GM23338 (cell line): ENCODE results near the gene LIPA.

ENCODE experiments used
- CREB1 ChIP-seq: fragments of 250-450 bp; sonication (Bioruptor Pico); IDR thresholded peaks from 2 replicates; pipeline ENCODE4 v1.5.0; 2020; ENCODE audit warnings: low read depth, mild to moderate bottlenecking, moderate library complexity
- EZH2 ChIP-seq: fragments of 200-600 bp; sonication (generic); IDR thresholded peaks from one replicate; pipeline ENCODE4 v1.8.0; 2017; ENCODE audit warnings: antibody characterized with exemption, mild to moderate bottlenecking, low read depth; ENCODE audit not compliant: unreplicated experiment
- EZH2phosphoT487 ChIP-seq: fragments of 200-600 bp; sonication (generic); IDR thresholded peaks from one replicate; pipeline ENCODE4 v1.8.1; 2018; ENCODE audit warnings: antibody characterized with exemption; ENCODE audit not compliant: unreplicated experiment
- JUNB ChIP-seq: IDR thresholded peaks from one replicate; pipeline ENCODE4 v1.6.1; 2016; ENCODE audit warnings: antibody characterized with exemption; ENCODE audit not compliant: unreplicated experiment
- POLR2AphosphoS5 ChIP-seq: IDR thresholded peaks from 2 replicates; pipeline ENCODE4 v1.6.1; 2016; ENCODE audit warnings: antibody characterized with exemption, low read depth
- TF ChIP-seq, protein P1 (sequence below), 2 experiments: fragments of 200-600 bp in 1 of 2; sonication (generic) in 1 of 2; conservative IDR thresholded peaks; 2 replicates each; pipeline versions ENCODE4 v1.5.1 to v1.6.1; 2016 to 2017; ENCODE audit warnings: antibody characterized with exemption in 2 of 2, low read depth in 2 of 2, mild to moderate bottlenecking in 2 of 2, moderate library complexity in 1 of 2
- TF ChIP-seq, protein P2 (sequence below): IDR thresholded peaks from one replicate; pipeline ENCODE4 v1.6.1; 2018; ENCODE audit warnings: antibody characterized with exemption; ENCODE audit not compliant: unreplicated experiment
- TF ChIP-seq, protein P3 (sequence below): fragments of 250-450 bp; sonication (Bioruptor Pico); IDR thresholded peaks from 2 replicates; pipeline ENCODE4 v1.5.0; 2020; ENCODE audit warnings: mild to moderate bottlenecking, moderate library complexity

DNA sequence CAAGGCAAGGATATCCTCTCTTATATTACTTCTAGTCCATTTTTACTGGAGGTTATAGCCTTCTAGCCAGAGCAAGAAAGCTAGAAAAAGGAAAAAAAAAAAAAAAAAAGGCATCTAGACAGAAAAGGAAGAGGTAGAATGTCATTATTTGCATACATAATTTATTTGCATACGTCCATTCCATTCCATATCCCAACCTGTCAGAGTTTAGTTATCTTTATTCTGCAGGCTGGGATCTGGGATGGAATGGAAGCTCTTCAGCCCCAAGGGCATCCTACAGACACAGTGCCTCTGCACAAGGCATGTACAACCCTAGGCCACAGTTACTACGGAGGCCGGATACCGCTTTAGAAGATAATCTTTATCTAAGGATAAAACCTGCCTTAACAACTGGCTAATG lies 54.1 kb downstream of the LIPA start:
- TF ChIP-seq, protein P1, sequence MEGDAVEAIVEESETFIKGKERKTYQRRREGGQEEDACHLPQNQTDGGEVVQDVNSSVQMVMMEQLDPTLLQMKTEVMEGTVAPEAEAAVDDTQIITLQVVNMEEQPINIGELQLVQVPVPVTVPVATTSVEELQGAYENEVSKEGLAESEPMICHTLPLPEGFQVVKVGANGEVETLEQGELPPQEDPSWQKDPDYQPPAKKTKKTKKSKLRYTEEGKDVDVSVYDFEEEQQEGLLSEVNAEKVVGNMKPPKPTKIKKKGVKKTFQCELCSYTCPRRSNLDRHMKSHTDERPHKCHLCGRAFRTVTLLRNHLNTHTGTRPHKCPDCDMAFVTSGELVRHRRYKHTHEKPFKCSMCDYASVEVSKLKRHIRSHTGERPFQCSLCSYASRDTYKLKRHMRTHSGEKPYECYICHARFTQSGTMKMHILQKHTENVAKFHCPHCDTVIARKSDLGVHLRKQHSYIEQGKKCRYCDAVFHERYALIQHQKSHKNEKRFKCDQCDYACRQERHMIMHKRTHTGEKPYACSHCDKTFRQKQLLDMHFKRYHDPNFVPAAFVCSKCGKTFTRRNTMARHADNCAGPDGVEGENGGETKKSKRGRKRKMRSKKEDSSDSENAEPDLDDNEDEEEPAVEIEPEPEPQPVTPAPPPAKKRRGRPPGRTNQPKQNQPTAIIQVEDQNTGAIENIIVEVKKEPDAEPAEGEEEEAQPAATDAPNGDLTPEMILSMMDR (conservative IDR thresholded peaks at IDR 0.05; ENCODE audit: low read depth in 2 of 2) = no peak
- no peak for TF ChIP-seq EZH2
- no peak for TF ChIP-seq CREB1 (CRISPR knock-in tag)
- no peak for TF ChIP-seq JUNB
- TF ChIP-seq EZH2phosphoT487 = no peak
- TF ChIP-seq, protein P2, sequence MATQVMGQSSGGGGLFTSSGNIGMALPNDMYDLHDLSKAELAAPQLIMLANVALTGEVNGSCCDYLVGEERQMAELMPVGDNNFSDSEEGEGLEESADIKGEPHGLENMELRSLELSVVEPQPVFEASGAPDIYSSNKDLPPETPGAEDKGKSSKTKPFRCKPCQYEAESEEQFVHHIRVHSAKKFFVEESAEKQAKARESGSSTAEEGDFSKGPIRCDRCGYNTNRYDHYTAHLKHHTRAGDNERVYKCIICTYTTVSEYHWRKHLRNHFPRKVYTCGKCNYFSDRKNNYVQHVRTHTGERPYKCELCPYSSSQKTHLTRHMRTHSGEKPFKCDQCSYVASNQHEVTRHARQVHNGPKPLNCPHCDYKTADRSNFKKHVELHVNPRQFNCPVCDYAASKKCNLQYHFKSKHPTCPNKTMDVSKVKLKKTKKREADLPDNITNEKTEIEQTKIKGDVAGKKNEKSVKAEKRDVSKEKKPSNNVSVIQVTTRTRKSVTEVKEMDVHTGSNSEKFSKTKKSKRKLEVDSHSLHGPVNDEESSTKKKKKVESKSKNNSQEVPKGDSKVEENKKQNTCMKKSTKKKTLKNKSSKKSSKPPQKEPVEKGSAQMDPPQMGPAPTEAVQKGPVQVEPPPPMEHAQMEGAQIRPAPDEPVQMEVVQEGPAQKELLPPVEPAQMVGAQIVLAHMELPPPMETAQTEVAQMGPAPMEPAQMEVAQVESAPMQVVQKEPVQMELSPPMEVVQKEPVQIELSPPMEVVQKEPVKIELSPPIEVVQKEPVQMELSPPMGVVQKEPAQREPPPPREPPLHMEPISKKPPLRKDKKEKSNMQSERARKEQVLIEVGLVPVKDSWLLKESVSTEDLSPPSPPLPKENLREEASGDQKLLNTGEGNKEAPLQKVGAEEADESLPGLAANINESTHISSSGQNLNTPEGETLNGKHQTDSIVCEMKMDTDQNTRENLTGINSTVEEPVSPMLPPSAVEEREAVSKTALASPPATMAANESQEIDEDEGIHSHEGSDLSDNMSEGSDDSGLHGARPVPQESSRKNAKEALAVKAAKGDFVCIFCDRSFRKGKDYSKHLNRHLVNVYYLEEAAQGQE = no peak
- no peak for TF ChIP-seq POLR2AphosphoS5
- TF ChIP-seq, protein P3, sequence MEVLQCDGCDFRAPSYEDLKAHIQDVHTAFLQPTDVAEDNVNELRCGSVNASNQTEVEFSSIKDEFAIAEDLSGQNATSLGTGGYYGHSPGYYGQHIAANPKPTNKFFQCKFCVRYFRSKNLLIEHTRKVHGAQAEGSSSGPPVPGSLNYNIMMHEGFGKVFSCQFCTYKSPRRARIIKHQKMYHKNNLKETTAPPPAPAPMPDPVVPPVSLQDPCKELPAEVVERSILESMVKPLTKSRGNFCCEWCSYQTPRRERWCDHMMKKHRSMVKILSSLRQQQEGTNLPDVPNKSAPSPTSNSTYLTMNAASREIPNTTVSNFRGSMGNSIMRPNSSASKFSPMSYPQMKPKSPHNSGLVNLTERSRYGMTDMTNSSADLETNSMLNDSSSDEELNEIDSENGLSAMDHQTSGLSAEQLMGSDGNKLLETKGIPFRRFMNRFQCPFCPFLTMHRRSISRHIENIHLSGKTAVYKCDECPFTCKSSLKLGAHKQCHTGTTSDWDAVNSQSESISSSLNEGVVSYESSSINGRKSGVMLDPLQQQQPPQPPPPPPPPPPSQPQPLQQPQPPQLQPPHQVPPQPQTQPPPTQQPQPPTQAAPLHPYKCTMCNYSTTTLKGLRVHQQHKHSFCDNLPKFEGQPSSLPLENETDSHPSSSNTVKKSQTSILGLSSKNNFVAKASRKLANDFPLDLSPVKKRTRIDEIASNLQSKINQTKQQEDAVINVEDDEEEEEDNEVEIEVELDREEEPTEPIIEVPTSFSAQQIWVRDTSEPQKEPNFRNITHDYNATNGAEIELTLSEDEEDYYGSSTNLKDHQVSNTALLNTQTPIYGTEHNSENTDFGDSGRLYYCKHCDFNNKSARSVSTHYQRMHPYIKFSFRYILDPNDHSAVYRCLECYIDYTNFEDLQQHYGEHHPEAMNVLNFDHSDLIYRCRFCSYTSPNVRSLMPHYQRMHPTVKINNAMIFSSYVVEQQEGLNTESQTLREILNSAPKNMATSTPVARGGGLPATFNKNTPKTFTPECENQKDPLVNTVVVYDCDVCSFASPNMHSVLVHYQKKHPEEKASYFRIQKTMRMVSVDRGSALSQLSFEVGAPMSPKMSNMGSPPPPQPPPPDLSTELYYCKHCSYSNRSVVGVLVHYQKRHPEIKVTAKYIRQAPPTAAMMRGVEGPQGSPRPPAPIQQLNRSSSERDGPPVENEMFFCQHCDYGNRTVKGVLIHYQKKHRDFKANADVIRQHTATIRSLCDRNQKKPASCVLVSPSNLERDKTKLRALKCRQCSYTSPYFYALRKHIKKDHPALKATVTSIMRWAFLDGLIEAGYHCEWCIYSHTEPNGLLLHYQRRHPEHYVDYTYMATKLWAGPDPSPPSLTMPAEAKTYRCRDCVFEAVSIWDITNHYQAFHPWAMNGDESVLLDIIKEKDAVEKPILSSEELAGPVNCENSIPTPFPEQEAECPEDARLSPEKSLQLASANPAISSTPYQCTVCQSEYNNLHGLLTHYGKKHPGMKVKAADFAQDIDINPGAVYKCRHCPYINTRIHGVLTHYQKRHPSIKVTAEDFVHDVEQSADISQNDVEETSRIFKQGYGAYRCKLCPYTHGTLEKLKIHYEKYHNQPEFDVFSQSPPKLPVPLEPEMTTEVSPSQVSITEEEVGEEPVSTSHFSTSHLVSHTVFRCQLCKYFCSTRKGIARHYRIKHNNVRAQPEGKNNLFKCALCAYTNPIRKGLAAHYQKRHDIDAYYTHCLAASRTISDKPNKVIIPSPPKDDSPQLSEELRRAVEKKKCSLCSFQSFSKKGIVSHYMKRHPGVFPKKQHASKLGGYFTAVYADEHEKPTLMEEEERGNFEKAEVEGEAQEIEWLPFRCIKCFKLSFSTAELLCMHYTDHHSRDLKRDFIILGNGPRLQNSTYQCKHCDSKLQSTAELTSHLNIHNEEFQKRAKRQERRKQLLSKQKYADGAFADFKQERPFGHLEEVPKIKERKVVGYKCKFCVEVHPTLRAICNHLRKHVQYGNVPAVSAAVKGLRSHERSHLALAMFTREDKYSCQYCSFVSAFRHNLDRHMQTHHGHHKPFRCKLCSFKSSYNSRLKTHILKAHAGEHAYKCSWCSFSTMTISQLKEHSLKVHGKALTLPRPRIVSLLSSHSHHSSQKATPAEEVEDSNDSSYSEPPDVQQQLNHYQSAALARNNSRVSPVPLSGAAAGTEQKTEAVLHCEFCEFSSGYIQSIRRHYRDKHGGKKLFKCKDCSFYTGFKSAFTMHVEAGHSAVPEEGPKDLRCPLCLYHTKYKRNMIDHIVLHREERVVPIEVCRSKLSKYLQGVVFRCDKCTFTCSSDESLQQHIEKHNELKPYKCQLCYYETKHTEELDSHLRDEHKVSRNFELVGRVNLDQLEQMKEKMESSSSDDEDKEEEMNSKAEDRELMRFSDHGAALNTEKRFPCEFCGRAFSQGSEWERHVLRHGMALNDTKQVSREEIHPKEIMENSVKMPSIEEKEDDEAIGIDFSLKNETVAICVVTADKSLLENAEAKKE (CRISPR knock-in tag) = no peak
